ENCODE results near the gene SRSF10.

GRCh38 chr1:24018611-24019580 lies 38.8 kb upstream of the SRSF10 start:
- TF ChIP-seq EZH2phosphoT487 (IDR thresholded peaks at IDR 0.05; ENCODE audit: borderline replicate concordance, low read length), result no peak
- TF ChIP-seq CTCF (IDR thresholded peaks at IDR 0.05; ENCODE audit: low read depth, low read length, poor library complexity, severe bottlenecking), result no peak
